Endothelial cell of umbilical vein (primary cell): Measurements from ENCODE around the gene KRT81. TPM values are rescaled to one million over a fixed set of nuclear protein-coding genes. Genes with fewer than 3 reads are reported as not detected.
A peak's percentile ranks its signal among the peaks of the same experiment; 100 is the strongest.
"Not testable (repeated sequence)": the region's sequence is repeated elsewhere in the genome, so short reads cannot be mapped to it uniquely, and the experiment has no call there.

Experiments
- BruUV-seq: library from RNA; stranded (reverse); fragments of 400-500 nt; replicated peaks from 2 replicates; lab custom pipeline; 2021; lab: Mats Ljungman, UMichigan
- CTCF ChIA-PET: fragments of 300-600, 350-600 bp; sonication (Branson Sonifier 250); formaldehyde crosslinking; loops from one replicate; lab custom pipeline; 2021; ENCODE audit warnings: antibody characterized with exemption, inconsistent platforms; lab: Charles Lee
- POLR2A ChIA-PET: fragments of 300-600, 350-600 bp; sonication (Branson Sonifier 250); formaldehyde crosslinking; loops from one replicate; lab custom pipeline; 2021; ENCODE audit warnings: antibody characterized with exemption, inconsistent platforms; lab: Charles Lee
- DNase-seq: peaks from one replicate; pipeline ENCODE4 v3.0.0-alpha.2; 2011; ENCODE audit warnings: low read depth, low spot score
- FAIRE-seq: peaks from 2 replicates; lab custom pipeline; 2011; peaks lifted over from hg19 to GRCh38; lab: Jason Lieb, UNC
- H2AFZ ChIP-seq: 2 replicates; pipeline ENCODE4 v1.6.0; 2012; ENCODE audit warnings: low read depth, low read length, control low read depth, inconsistent platforms
- H3K27ac ChIP-seq: 2 replicates; pipeline ENCODE4 v1.5.1; 2011; ENCODE audit warnings: low read depth, mild to moderate bottlenecking, control low read depth, low read length, moderate library complexity; ENCODE audit not compliant: insufficient read depth
- H3K27me3 ChIP-seq, 2 experiments: 2 replicates each; pipeline versions ENCODE4 v1.6.0 to v1.6.1; 2011; ENCODE audit warnings: low read length in 2 of 2, mixed read lengths in 1 of 2; ENCODE audit not compliant: control insufficient read depth in 2 of 2, insufficient read depth in 2 of 2
- H3K36me3 ChIP-seq, 2 experiments: 2 replicates in 1 of 2; 3 replicates in 1 of 2; pipeline ENCODE4 v1.5.1; 2011; ENCODE audit warnings: low read length in 2 of 2, mild to moderate bottlenecking in 1 of 2, moderate library complexity in 1 of 2; ENCODE audit not compliant: control insufficient read depth in 2 of 2, insufficient read depth in 2 of 2; ENCODE audit errors: extremely low read depth in 1 of 2
- H3K4me1 ChIP-seq: 3 replicates; pipeline ENCODE4 v1.5.1; 2011; ENCODE audit warnings: mild to moderate bottlenecking, low read length; ENCODE audit not compliant: control insufficient read depth, insufficient read depth; ENCODE audit errors: extremely low read depth
- H3K4me2 ChIP-seq: 2 replicates; pipeline ENCODE4 v1.6.1; 2011; ENCODE audit warnings: low read length, control low read depth, mixed read lengths; ENCODE audit not compliant: insufficient read depth
- H3K4me3 ChIP-seq, 3 experiments: fragments of 200-600 bp in 1 of 3; sonication (generic), shearing (Covaris generic) in 1 of 3; replicated peaks in 1 of 3; 2 replicates each; pipeline ENCODE4 v1.5.1; 2011 to 2016; ENCODE audit warnings: control low read depth in 3 of 3, low read length in 3 of 3, mild to moderate bottlenecking in 2 of 3, inconsistent platforms in 1 of 3, low read depth in 1 of 3, moderate library complexity in 1 of 3; ENCODE audit not compliant: insufficient read depth in 1 of 3
- H3K79me2 ChIP-seq: 2 replicates; pipeline ENCODE4 v1.6.0; 2012; ENCODE audit warnings: low read length, inconsistent platforms; ENCODE audit not compliant: control insufficient read depth, insufficient read depth
- H3K9ac ChIP-seq: replicated peaks from 2 replicates; pipeline ENCODE3; 2011; ENCODE audit warnings: low read length, control low read depth; ENCODE audit not compliant: insufficient read depth; ENCODE audit errors: extremely low read depth
- H3K9me1 ChIP-seq: replicated peaks from 3 replicates; pipeline ENCODE4 v1.6.0; 2011; ENCODE audit warnings: mild to moderate bottlenecking, low read length; ENCODE audit not compliant: control insufficient read depth, insufficient read depth; ENCODE audit errors: extremely low read depth
- H3K9me3 ChIP-seq: replicated peaks from 2 replicates; pipeline ENCODE4 v1.5.1; 2012; ENCODE audit warnings: low read length, inconsistent platforms; ENCODE audit not compliant: control insufficient read depth, insufficient read depth
- H4K20me1 ChIP-seq: replicated peaks from 2 replicates; pipeline ENCODE3; 2011; ENCODE audit warnings: mild to moderate bottlenecking, low read length; ENCODE audit not compliant: control insufficient read depth, insufficient read depth; ENCODE audit errors: extremely low read depth
- CTCF ChIP-seq, 2 donors: IDR thresholded peaks; 1 replicate in 1 of 2; 2 replicates in 1 of 2; pipeline ENCODE4 v1.5.1; 2011; ENCODE audit warnings: low read length in 2 of 2, mild to moderate bottlenecking in 2 of 2, moderate library complexity in 2 of 2, control low read depth in 1 of 2, inconsistent platforms in 1 of 2, low read depth in 1 of 2; ENCODE audit not compliant: insufficient read depth in 1 of 2; ENCODE audit errors: extremely low read depth in 1 of 2
- FOS ChIP-seq: IDR thresholded peaks from 2 replicates; pipeline ENCODE4 v1.6.1; 2011; ENCODE audit warnings: mild to moderate bottlenecking, low read length, moderate library complexity, borderline replicate concordance; ENCODE audit not compliant: insufficient read depth
- MAX ChIP-seq: IDR thresholded peaks from 2 replicates; pipeline ENCODE4 v1.6.1; 2011; ENCODE audit not compliant: insufficient read depth, insufficient read length
- MYC ChIP-seq: IDR thresholded peaks from one replicate; pipeline ENCODE4 v1.6.1; 2011; ENCODE audit warnings: mild to moderate bottlenecking, low read depth, low read length
- POLR2AphosphoS5 ChIP-seq: IDR thresholded peaks from 2 replicates; pipeline ENCODE4 v1.6.1; 2012; ENCODE audit warnings: low read depth, mild to moderate bottlenecking, control low read depth, low read length, moderate library complexity; ENCODE audit not compliant: insufficient read depth
- dilution Hi-C: fragments of 300-500 bp; cut with MboI; formaldehyde crosslinking; loops from one replicate; pipeline ENCODE4 v1.15.0; 2019; ENCODE audit warnings: low sequenced_read_pairs; ENCODE audit not compliant: extremely low pct_ligation_motif_present
- intact Hi-C: fragments of 100-400 bp; cut with micrococcal nuclease; formaldehyde crosslinking; loops from one replicate; pipeline ENCODE4 v1.10.0; 2022
- polyA plus RNA-seq, 4 experiments: library from polyadenylated mRNA; depleted of rRNA in 3 of 4; stranded (reverse) in 3 of 4; unstranded in 1 of 4; fragments of >200 nt; gene quantifications; 2 replicates each; pipeline versions ENCODE4 v1.2.1 to v1.2.3, GENCODE V29; 2011 to 2012; ENCODE audit warnings: missing spikeins in 1 of 4
- total RNA-seq: library from RNA; stranded (reverse); gene quantifications from 2 replicates; pipeline ENCODE4 v1.2.3, GENCODE V29; 2021

The KRT81 gene
- total and polyA plus RNA-seq, 2 donors (not counting 3 experiments of a cell fraction or from before 2014, with no cell fraction given): not detected

GRCh38 chr12:52305921-52306705 is 14.8 kb upstream of the KRT81 start:
- Histone ChIP-seq H4K20me1 (no peaks in the 10 kb centered on the region), H3K4me3 (no peak overlapping the region), H3K36me3 (no peaks in the 10 kb centered on the region), H3K27me3 (peaks cover 48 to 49% of the 10 kb centered on the region in 2 experiments), H2AFZ (no peak overlapping the region), H3K4me2 (no peak overlapping the region), H3K9ac (no peak overlapping the region), H3K4me1 (no peaks in the 10 kb centered on the region), H3K9me3 (no peaks in the 10 kb centered on the region), H3K9me1 (no peaks in the 10 kb centered on the region), H3K27ac (no peak overlapping the region), H3K79me2 (no peaks in the 10 kb centered on the region)
- TF ChIP-seq MAX (no peak), CTCF (IDR thresholded peaks at IDR 0.05; ENCODE audit: extremely low read depth in 1 of 2, insufficient read depth in 1 of 2, low read depth in 1 of 2, low read length in 2 of 2) (peak; percentile 27 to 42), FOS (no peak), POLR2AphosphoS5 (no peak), MYC (no peak)
- BruUV-seq: no TSS peak
- dilution Hi-C loops: no loop called here
- CTCF ChIA-PET: interaction anchor here (1.2 to 2.3 kb wide), 11 partner anchors 10 to 574 kb away, joined by 3 to 14 read pairs (median 6); no protein-coding TSS in a partner anchor
- POLR2A ChIA-PET: no interaction called here
- DNase-seq: no peak
- no peak for FAIRE-seq
- intact Hi-C loops: no loop called here

GRCh38 chr12:52304941-52305411 is 13.6 kb upstream of the KRT81 start:
- dilution Hi-C loops, BruUV-seq, POLR2A ChIA-PET, H3K4me2 ChIP-seq, FAIRE-seq, H3K4me1 ChIP-seq, H3K4me3 ChIP-seq, intact Hi-C loops, H3K27ac ChIP-seq, H3K9me3 ChIP-seq, H4K20me1 ChIP-seq, H3K36me3 ChIP-seq, H3K79me2 ChIP-seq, H2AFZ ChIP-seq, DNase-seq, H3K9ac ChIP-seq, H3K9me1 ChIP-seq: not testable (repeated sequence)
- peaks cover 40 to 45% of the 10 kb centered on the region in 2 experiments for H3K27me3 ChIP-seq
- CTCF ChIA-PET: interaction anchor here (1.0 kb wide), 1 partner anchor 23 kb away, joined by 3 read pairs; no protein-coding TSS in a partner anchor

- H2AFZ ChIP-seq, dilution Hi-C loops, DNase-seq, intact Hi-C loops, H3K27ac ChIP-seq, CTCF ChIA-PET, H3K9ac ChIP-seq, BruUV-seq, FAIRE-seq, H3K36me3 ChIP-seq, H3K4me3 ChIP-seq, H3K4me2 ChIP-seq, H3K9me1 ChIP-seq, H3K9me3 ChIP-seq, H4K20me1 ChIP-seq, H3K79me2 ChIP-seq, H3K4me1 ChIP-seq: not testable (repeated sequence)
- POLR2A ChIA-PET: interaction anchor here (0.7 kb wide), 1 partner anchor 9 kb away, joined by 5 read pairs; no protein-coding TSS in a partner anchor
- H3K27me3 ChIP-seq: peaks cover 22 to 36% of the 10 kb centered on the region in 2 experiments
These were observed 11.0 kb upstream of the KRT81 start for GRCh38 chr12:52302242-52302914.
